H1 (cell line): ENCODE data around the gene LRRC26. TPM values are rescaled to one million over a fixed set of nuclear protein-coding genes. Genes with fewer than 3 reads are reported as not detected.

Experiments used
- CTCF ChIA-PET: fragments of 300-600 bp; sonication (Branson Sonifier 250); formaldehyde crosslinking; loops from one replicate; lab custom pipeline; 2021; ENCODE audit not compliant: partially characterized antibody; lab: Charles Lee
- POLR2A ChIA-PET: fragments of 300-600 bp; sonication (Branson Sonifier 250); formaldehyde crosslinking; loops from one replicate; lab custom pipeline; 2021; ENCODE audit warnings: inconsistent platforms; ENCODE audit not compliant: partially characterized antibody; lab: Charles Lee
- DNase-seq, 2 experiments: peaks; one replicate each; pipeline versions ENCODE4 v3.0.0 to v3.0.0-alpha.2; 2010 to 2022; ENCODE audit warnings: low spot score in 2 of 2, low read depth in 1 of 2, mixed read lengths in 1 of 2
- FAIRE-seq: peaks from 2 replicates; lab custom pipeline; 2011; peaks lifted over from hg19 to GRCh38; lab: Jason Lieb, UNC
- H2AFZ ChIP-seq: 2 replicates; pipeline ENCODE4 v1.8.1; 2012; ENCODE audit warnings: low read length, inconsistent platforms
- H2AK5ac ChIP-seq: 2 replicates; pipeline ENCODE4 v1.6.1; 2013; ENCODE audit warnings: low read depth, low read length
- H2BK120ac ChIP-seq: replicated peaks from 2 replicates; pipeline ENCODE3; 2013; ENCODE audit warnings: low read depth, low read length, inconsistent platforms
- H2BK12ac ChIP-seq: 2 replicates; pipeline ENCODE4 v1.6.1; 2013; ENCODE audit warnings: low read depth, low read length
- H2BK15ac ChIP-seq: 2 replicates; pipeline ENCODE4 v1.6.1; 2013; ENCODE audit warnings: low read length
- H2BK20ac ChIP-seq: 2 replicates; pipeline ENCODE4 v1.6.1; 2013; ENCODE audit warnings: low read length
- H2BK5ac ChIP-seq: 2 replicates; pipeline ENCODE4 v1.6.1; 2013; ENCODE audit warnings: low read depth, low read length
- H3K14ac ChIP-seq: 2 replicates; pipeline ENCODE4 v1.6.1; 2013; ENCODE audit warnings: inconsistent platforms; ENCODE audit not compliant: insufficient read length
- H3K18ac ChIP-seq: 2 replicates; pipeline ENCODE4 v1.6.1; 2013; ENCODE audit warnings: low read length; ENCODE audit errors: extremely low read depth
- H3K23ac ChIP-seq: 2 replicates; pipeline ENCODE4 v1.6.1; 2013; ENCODE audit warnings: inconsistent platforms; ENCODE audit not compliant: insufficient read length
- H3K23me2 ChIP-seq: 2 replicates; pipeline ENCODE4 v1.6.1; 2013; ENCODE audit warnings: low read depth, low read length
- H3K27ac ChIP-seq: 2 replicates; pipeline ENCODE4 v1.6.1; 2011; ENCODE audit warnings: low read depth, low read length, inconsistent platforms
- H3K27me3 ChIP-seq, 4 experiments: replicated peaks in 1 of 4; 1 replicate in 1 of 4; 2 replicates in 3 of 4; pipeline versions ENCODE4 v1.6.1 to v1.8.1; 2011 to 2013; ENCODE audit warnings: low read length in 3 of 4, mild to moderate bottlenecking in 3 of 4, inconsistent platforms in 2 of 4, mixed read lengths in 2 of 4, moderate library complexity in 1 of 4; ENCODE audit not compliant: control insufficient read depth in 3 of 4, insufficient read depth in 3 of 4; ENCODE audit errors: extremely low read depth in 1 of 4
- H3K36me3 ChIP-seq, 4 experiments: 2 replicates each; pipeline versions ENCODE4 v1.6.1 to v1.8.1; 2011 to 2013; ENCODE audit warnings: mild to moderate bottlenecking in 4 of 4, low read length in 3 of 4, moderate library complexity in 2 of 4, control low read depth in 1 of 4, inconsistent platforms in 1 of 4; ENCODE audit not compliant: insufficient read depth in 4 of 4, control insufficient read depth in 2 of 4
- H3K4ac ChIP-seq: replicated peaks from 2 replicates; pipeline ENCODE3; 2013; ENCODE audit warnings: low read length, low read depth, mixed read lengths, inconsistent platforms; ENCODE audit not compliant: insufficient read length
- H3K4me1 ChIP-seq, 4 experiments: replicated peaks in 1 of 4; 1 replicate in 1 of 4; 2 replicates in 3 of 4; pipeline versions ENCODE4 v1.6.1 to v1.8.1; 2011 to 2013; ENCODE audit warnings: low read length in 3 of 4, inconsistent platforms in 2 of 4, mixed read lengths in 1 of 4; ENCODE audit not compliant: insufficient read depth in 4 of 4, control insufficient read depth in 3 of 4
- H3K4me2 ChIP-seq, 2 experiments: 2 replicates each; pipeline versions ENCODE4 v1.6.1 to v1.8.1; 2011 to 2013; ENCODE audit warnings: low read depth in 2 of 2, low read length in 2 of 2, control low read depth in 1 of 2, inconsistent platforms in 1 of 2, mild to moderate bottlenecking in 1 of 2; ENCODE audit not compliant: insufficient read depth in 1 of 2
- H3K4me3 ChIP-seq, 4 experiments: fragments of 200-600, 300-600 bp in 1 of 4; sonication (generic), shearing (Covaris generic), sonication (Bioruptor Twin) in 1 of 4; 2 replicates each; pipeline versions ENCODE4 v1.5.1 to v1.8.1; 2011 to 2016; ENCODE audit warnings: low read length in 4 of 4, low read depth in 3 of 4, control low read depth in 2 of 4, inconsistent platforms in 2 of 4, mild to moderate bottlenecking in 2 of 4, mixed read lengths in 1 of 4, moderate library complexity in 1 of 4; ENCODE audit not compliant: insufficient read depth in 2 of 4; ENCODE audit errors: extremely low read depth in 1 of 4
- H3K56ac ChIP-seq: replicated peaks from 2 replicates; pipeline ENCODE3; 2013; ENCODE audit warnings: low read depth, mild to moderate bottlenecking, mixed read lengths, low read length, inconsistent platforms; ENCODE audit not compliant: insufficient read length
- H3K79me1 ChIP-seq: 2 replicates; pipeline ENCODE4 v1.6.1; 2013; ENCODE audit warnings: low read depth, low read length, control low read depth
- H3K79me2 ChIP-seq, 2 experiments: 2 replicates each; pipeline versions ENCODE4 v1.6.1 to v1.8.1; 2012 to 2013; ENCODE audit warnings: low read length in 2 of 2, mild to moderate bottlenecking in 2 of 2, inconsistent platforms in 1 of 2; ENCODE audit not compliant: insufficient read depth in 2 of 2, control insufficient read depth in 1 of 2
- H3K9ac ChIP-seq, 4 experiments: replicated peaks in 1 of 4; 1 replicate in 1 of 4; 2 replicates in 3 of 4; pipeline versions ENCODE4 v1.6.1 to v1.8.1; 2011 to 2013; ENCODE audit warnings: low read depth in 3 of 4, low read length in 3 of 4, control low read depth in 2 of 4, mild to moderate bottlenecking in 2 of 4, moderate library complexity in 2 of 4, inconsistent platforms in 1 of 4; ENCODE audit errors: extremely low read depth in 1 of 4
- H3K9me3 ChIP-seq, 2 experiments: 2 replicates each; pipeline versions ENCODE4 v1.6.1 to v1.8.1; 2012 to 2013; ENCODE audit warnings: mild to moderate bottlenecking in 2 of 2, moderate library complexity in 2 of 2, control low read depth in 1 of 2, inconsistent platforms in 1 of 2, low read depth in 1 of 2, low read length in 1 of 2, mixed read lengths in 1 of 2; ENCODE audit not compliant: insufficient read depth in 2 of 2
- H4K20me1 ChIP-seq, 2 experiments: replicated peaks in 1 of 2; 2 replicates each; pipeline versions ENCODE3 to v1.8.1; 2011 to 2013; ENCODE audit warnings: inconsistent platforms in 2 of 2, low read length in 2 of 2, mild to moderate bottlenecking in 1 of 2; ENCODE audit not compliant: insufficient read depth in 2 of 2, control insufficient read depth in 1 of 2
- H4K5ac ChIP-seq: 2 replicates; pipeline ENCODE4 v1.6.1; 2013; ENCODE audit warnings: low read length, low read depth, mixed read lengths, inconsistent platforms; ENCODE audit not compliant: insufficient read length
- H4K8ac ChIP-seq: 2 replicates; pipeline ENCODE4 v1.8.0; 2013; ENCODE audit warnings: mild to moderate bottlenecking, moderate library complexity, low read length, inconsistent platforms; ENCODE audit not compliant: insufficient read depth; ENCODE audit errors: extremely low read depth
- H4K91ac ChIP-seq: replicated peaks from 2 replicates; pipeline ENCODE3; 2013; ENCODE audit warnings: low read length, mixed read lengths, inconsistent platforms; ENCODE audit not compliant: insufficient read length
- BACH1 ChIP-seq: IDR thresholded peaks from 2 replicates; pipeline ENCODE4 v1.6.1; 2012; ENCODE audit warnings: low read length, improper control_type of control experiment
- RBBP5 ChIP-seq: IDR thresholded peaks from 2 replicates; pipeline ENCODE4 v1.7.1; 2012; ENCODE audit warnings: low read depth, mild to moderate bottlenecking, inconsistent platforms, low read length, moderate library complexity, borderline replicate concordance
- SIX5 ChIP-seq: IDR thresholded peaks from 2 replicates; pipeline ENCODE4 v1.6.1; 2011; ENCODE audit warnings: mild to moderate bottlenecking, low read depth, low read length
- SRF ChIP-seq: IDR thresholded peaks from 2 replicates; pipeline ENCODE4 v1.6.1; 2011; ENCODE audit warnings: mild to moderate bottlenecking, low read depth, low read length, moderate library complexity
- SUZ12 ChIP-seq: fragments of 200-600 bp; sonication (generic); IDR thresholded peaks from 2 replicates; pipeline ENCODE4 v1.6.1; 2012; ENCODE audit warnings: mild to moderate bottlenecking, inconsistent platforms, low read length, moderate library complexity, mixed read lengths
- TAF7 ChIP-seq: optimal IDR thresholded peaks from 2 replicates; pipeline ENCODE3; 2011; ENCODE audit warnings: low read depth, mild to moderate bottlenecking, inconsistent platforms, low read length, moderate library complexity, borderline replicate concordance
- TCF12 ChIP-seq: IDR thresholded peaks from 2 replicates; pipeline ENCODE4 v1.6.1; 2011; ENCODE audit warnings: low read depth, mild to moderate bottlenecking, low read length
- TEAD4 ChIP-seq: IDR thresholded peaks from 2 replicates; pipeline ENCODE4 v1.6.1; 2012; ENCODE audit warnings: low read depth, low read length, inconsistent platforms, mixed read lengths
- WGBS, 2 experiments: shearing (Covaris generic) in 1 of 2; methylation state at CpG; one replicate each; pipeline versions ENCODE4 v1.1.6 to v1.1.7; 2013 to 2015; ENCODE audit warnings: low lambda C conversion rate in 2 of 2, mixed read lengths in 2 of 2, inconsistent platforms in 1 of 2, low coverage in 1 of 2, missing lambda C conversion rate in 1 of 2; ENCODE audit not compliant: insufficient replicate concordance in 2 of 2, insufficient coverage in 1 of 2, insufficient read length in 1 of 2; ENCODE audit errors: extremely low coverage in 1 of 2, missing lambda C conversion rate in 1 of 2; 5-methylcytosine and 5-hydroxymethylcytosine counted together
- polyA plus RNA-seq, 7 experiments: library from polyadenylated mRNA; depleted of rRNA in 3 of 7; stranded (reverse) in 5 of 7; unstranded in 2 of 7; fragments of >200 nt in 5 of 7; fragments of 200-250 nt in 2 of 7; gene quantifications; 1 replicate in 5 of 7; 2 replicates in 1 of 7; 4 replicates in 1 of 7; pipeline versions ENCODE4 v1.2.1 to v1.2.3, GENCODE V29; 2011 to 2013; ENCODE audit warnings: missing spikeins in 2 of 7, mixed read lengths in 2 of 7
- total RNA-seq: library from RNA; stranded (reverse); fragmentation: NEBNext Ultra II Directional; extraction: Animal tissue kit (Norgen Biotek cat#: 25700); gene quantifications from 2 replicates; pipeline ENCODE4 v1.2.1, GENCODE V29; 2021

LRRC26 gene
- total and polyA plus RNA-seq, 2 of the 8 experiments (the other 6 are each of a cell fraction or from before 2014, with no cell fraction given) = 0.34 to 0.85 TPM

GRCh38 chr9:137138722-137139467 is 31.0 kb downstream of the LRRC26 start, which contains the start of gene GRIN1:
GRIN1 (plus strand) TSS chr9:137139154; CDS start chr9:137139487, 333 bp downstream.
- no peak within 1 kb of the TSS for H3K4ac ChIP-seq
- WGBS, 2 experiments = 19% methylated on average over 43 of the region's 104 CpGs; no CpG with 5 or more reads in 1 of the 2 experiments
- ChIA-PET CTCF (interaction anchor here (0.6 to 4.5 kb wide), 16 partner anchors 9 to 388 kb away, joined by 3 to 24 read pairs (median 4); partner anchors contain the start of gene RNF224), POLR2A (interaction anchor here (0.6 to 2.4 kb wide), 18 partner anchors 7 to 161 kb away, joined by 3 to 7 read pairs (median 3); partner anchors contain the start of genes NELFB, RNF208 and TUBB4B)
- no peak within 1 kb of the TSS for H3K56ac ChIP-seq
- peak within 1 kb of the TSS; percentile 14; the same call in 1 of the 2 replicates for H4K8ac ChIP-seq
- no peaks in the 10 kb centered on the region for H3K79me2 ChIP-seq
- no peak within 1 kb of the TSS for H2BK20ac ChIP-seq
- H4K20me1 ChIP-seq = peaks cover 1 to 18% of the 10 kb centered on the region in 2 experiments
- no peak within 1 kb of the TSS for H2BK5ac ChIP-seq
- peaks cover 25 to 79% (median 72%) of the 10 kb centered on the region in 4 experiments for H3K27me3 ChIP-seq
- H3K14ac ChIP-seq = no peak within 1 kb of the TSS
- H3K79me1 ChIP-seq = 0 out of 2 replicates have a peak, but pooled peaks cover 2% of the 10 kb centered on the region
- H3K23me2 ChIP-seq = peaks cover 4% of the 10 kb centered on the region; the same call in 1 of the 2 replicates
- H3K4me2 ChIP-seq = peak within 1 kb of the TSS; percentile 61 to 85
- peak in 1 of 2 experiments; percentile 77 for DNase-seq
- FAIRE-seq = no peak
- no peak within 1 kb of the TSS for H2BK15ac ChIP-seq
- no peak within 1 kb of the TSS for H3K18ac ChIP-seq
- H4K5ac ChIP-seq = no peak within 1 kb of the TSS
- H3K23ac ChIP-seq = no peak within 1 kb of the TSS
- H3K9me3 ChIP-seq = no peaks in the 10 kb centered on the region
- no peak within 1 kb of the TSS for H2BK120ac ChIP-seq
- H4K91ac ChIP-seq = no peak within 1 kb of the TSS
- no peak within 1 kb of the TSS for H3K27ac ChIP-seq
- H2AFZ ChIP-seq = no peak within 1 kb of the TSS
- H3K9ac ChIP-seq = no peak within 1 kb of the TSS
- peak within 1 kb of the TSS in 2 of 4 experiments; percentile 38 to 44; a peak in 4 of 8 replicates for H3K4me3 ChIP-seq
- H2AK5ac ChIP-seq = no peak within 1 kb of the TSS
- H2BK12ac ChIP-seq = no peak within 1 kb of the TSS
- no peaks in the 10 kb centered on the region for H3K36me3 ChIP-seq
- peaks cover 0 to 14% (median 11%) of the 10 kb centered on the region in 4 experiments; a peak in 6 of 7 replicates for H3K4me1 ChIP-seq
- 0 out of 2 replicates have a peak, but pooled peaks have one; percentile 60 for TF ChIP-seq BACH1
- no peak for TF ChIP-seq TEAD4
- no peak for TF ChIP-seq SIX5
- no peak for TF ChIP-seq SRF
- TF ChIP-seq SUZ12 = peak; percentile 53; the same call in 1 of the 2 replicates
- no peak for TF ChIP-seq TAF7
- TF ChIP-seq TCF12 = no peak
- TF ChIP-seq RBBP5 = no peak
